IMR-90 (cell line): ENCODE measurements around the gene CNTFR. TPM values are rescaled to one million over a fixed set of nuclear protein-coding genes. Genes with fewer than 3 reads are reported as not detected.

Experiments
- RAD21 ChIP-seq: IDR thresholded peaks from 2 replicates; pipeline ENCODE4 v1.6.1; 2012; ENCODE audit warnings: low read length, improper control_type of control experiment
- polyA plus RNA-seq, 3 experiments: library from polyadenylated mRNA; depleted of rRNA; stranded (reverse); fragments of >200 nt; gene quantifications; 2 replicates each; pipeline ENCODE4 v1.2.3, GENCODE V29; 2012; ENCODE audit warnings: low replicate concordance in 1 of 3
- total RNA-seq: library from RNA; depleted of rRNA; stranded (reverse); fragments of >200 nt; gene quantifications from 2 replicates; pipeline ENCODE4 v1.2.3, GENCODE V29; 2012
- TF ChIP-seq, protein P1 (sequence below): fragments of 150-350 bp; IDR thresholded peaks from 2 replicates; pipeline ENCODE4 v1.6.1; 2017; ENCODE audit warnings: mild to moderate bottlenecking, antibody characterized with exemption, low read length, low read depth

Gene CNTFR
- total and polyA plus RNA-seq, 2 of the 4 experiments (the other 2 are of a cell fraction), result not detected

DNA sequence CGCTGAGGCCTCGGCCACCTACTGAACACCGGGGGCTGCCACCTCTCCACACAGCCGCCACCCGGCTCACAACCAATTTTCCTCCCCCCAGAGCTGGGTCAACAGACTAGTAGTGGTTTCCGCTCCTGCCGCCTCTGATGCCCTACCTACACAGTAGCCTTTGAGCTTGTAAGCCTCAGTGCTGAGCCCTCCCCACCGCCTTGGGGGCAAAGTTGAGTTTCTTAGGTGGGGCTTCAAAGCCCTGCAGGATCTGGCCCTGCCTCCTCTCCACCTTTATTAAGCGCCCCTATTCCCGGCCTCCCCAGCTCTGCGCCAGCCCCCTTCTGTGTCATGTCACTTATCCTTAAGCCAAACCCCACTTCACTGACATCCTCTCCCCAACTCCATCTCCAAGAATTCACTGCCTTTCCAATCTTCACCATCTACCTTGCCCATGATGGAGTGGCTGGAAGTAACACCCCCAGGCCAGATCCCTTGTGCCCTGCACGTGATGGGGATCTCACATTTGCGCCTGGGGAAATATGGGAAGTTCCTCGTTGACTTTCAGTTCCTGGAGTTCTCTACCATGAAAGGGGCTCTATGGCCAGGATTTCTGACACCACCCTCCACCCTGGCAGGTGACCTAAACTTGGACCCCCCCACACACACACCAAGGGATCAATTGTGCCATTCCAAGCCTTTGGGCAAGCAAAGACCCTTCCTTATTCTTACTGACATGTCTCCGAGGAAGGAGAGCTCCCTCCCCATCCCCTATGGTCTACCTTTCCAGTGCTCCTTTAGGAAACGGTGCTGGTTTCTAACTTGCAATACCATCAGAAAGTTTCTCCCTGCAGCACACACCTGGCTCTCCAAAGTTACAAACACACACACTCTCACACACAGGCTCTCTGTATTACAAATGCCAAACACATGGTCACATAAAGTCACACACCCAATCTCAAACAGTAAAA, 2.7 kb upstream of the CNTFR start (continued):
- TF ChIP-seq RAD21, result no peak
- TF ChIP-seq, protein P1, sequence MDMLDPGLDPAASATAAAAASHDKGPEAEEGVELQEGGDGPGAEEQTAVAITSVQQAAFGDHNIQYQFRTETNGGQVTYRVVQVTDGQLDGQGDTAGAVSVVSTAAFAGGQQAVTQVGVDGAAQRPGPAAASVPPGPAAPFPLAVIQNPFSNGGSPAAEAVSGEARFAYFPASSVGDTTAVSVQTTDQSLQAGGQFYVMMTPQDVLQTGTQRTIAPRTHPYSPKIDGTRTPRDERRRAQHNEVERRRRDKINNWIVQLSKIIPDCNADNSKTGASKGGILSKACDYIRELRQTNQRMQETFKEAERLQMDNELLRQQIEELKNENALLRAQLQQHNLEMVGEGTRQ, result no peak
